K562 (cell line): ENCODE measurements around the gene NEMF. TPM values are rescaled to one million over a fixed set of nuclear protein-coding genes. Genes with fewer than 3 reads are reported as not detected.
A peak's percentile ranks its signal among the peaks of the same experiment; 100 is the strongest.

Experiments
- AFF4 ChIP-seq: sonication (generic); formaldehyde crosslinking; IDR thresholded peaks from 2 replicates; pipeline ENCODE4 v1.8.0; 2023; ENCODE audit warnings: mild to moderate bottlenecking, missing genetic modification reagents
- CBFB ChIP-seq: sonication (generic); formaldehyde crosslinking; IDR thresholded peaks from 2 replicates; pipeline ENCODE4 v1.4.0; 2020; ENCODE audit warnings: mild to moderate bottlenecking, missing genetic modification reagents
- E2F6 ChIP-seq, 2 experiments: IDR thresholded peaks; 2 replicates each; pipeline ENCODE4 v1.6.1; 2011; ENCODE audit warnings: borderline replicate concordance in 1 of 2, control low read depth in 1 of 2, low read depth in 1 of 2, low read length in 1 of 2, mild to moderate bottlenecking in 1 of 2, mixed read lengths in 1 of 2, moderate library complexity in 1 of 2; ENCODE audit not compliant: insufficient read depth in 1 of 2, insufficient read length in 1 of 2, poor library complexity in 1 of 2, severe bottlenecking in 1 of 2; ENCODE audit errors: extremely low read depth in 1 of 2
- FOXJ2 ChIP-seq: fragments of 200-800 bp; sonication (Bioruptor generic); IDR thresholded peaks from 2 replicates; pipeline ENCODE4 v1.6.1; 2016; ENCODE audit warnings: missing genetic modification characterization, missing compliant biosample characterization
- HBP1 ChIP-seq: fragments of 450-650 bp; formaldehyde crosslinking; IDR thresholded peaks from 2 replicates; pipeline ENCODE4 v1.4.0; 2022; ENCODE audit warnings: missing genetic modification characterization
- HSF4 ChIP-seq: fragments of 250-450 bp; sonication (Bioruptor Pico); IDR thresholded peaks from 2 replicates; pipeline ENCODE4 v2.1.2; 2022; ENCODE audit warnings: mild to moderate bottlenecking, moderate library complexity, borderline replicate concordance
- MAFF ChIP-seq: IDR thresholded peaks from 2 replicates; pipeline ENCODE4 v1.6.1; 2012; ENCODE audit warnings: low read length, improper control_type of control experiment
- MEF2A ChIP-seq: IDR thresholded peaks from 2 replicates; pipeline ENCODE4 v1.6.1; 2011; ENCODE audit warnings: low read depth, mild to moderate bottlenecking, low read length, moderate library complexity; ENCODE audit not compliant: control insufficient read depth
- NR3C1 ChIP-seq: sonication (generic); formaldehyde crosslinking; IDR thresholded peaks from 2 replicates; pipeline ENCODE4 v1.8.1; 2022; ENCODE audit warnings: missing genetic modification reagents
- PTBP1 ChIP-seq: fragments of 200-400 bp; formaldehyde crosslinking; IDR thresholded peaks from 2 replicates; pipeline ENCODE4 v1.6.1; 2017; ENCODE audit warnings: low read depth, low read length
- RBM39 ChIP-seq: fragments of 200-400 bp; formaldehyde crosslinking; optimal IDR thresholded peaks from 2 replicates; pipeline ENCODE3; 2018; ENCODE audit warnings: low read depth, low read length
- SMARCE1 ChIP-seq: fragments of 450-650 bp; IDR thresholded peaks from 2 replicates; pipeline ENCODE4 v1.7.1; 2016; ENCODE audit warnings: mild to moderate bottlenecking
- SP2 ChIP-seq: IDR thresholded peaks from 2 replicates; pipeline ENCODE4 v1.6.1; 2011; ENCODE audit warnings: mild to moderate bottlenecking, low read depth, low read length, moderate library complexity; ENCODE audit not compliant: poor library complexity, severe bottlenecking; ENCODE audit errors: extremely low read depth
- STAT5A ChIP-seq: IDR thresholded peaks from 2 replicates; pipeline ENCODE4 v1.6.1; 2012; ENCODE audit warnings: low read length, inconsistent platforms, borderline replicate concordance
- VEZF1 ChIP-seq: fragments of 200-800 bp; sonication (Bioruptor generic); IDR thresholded peaks from 2 replicates; pipeline ENCODE4 v1.6.1; 2017; ENCODE audit warnings: missing genetic modification characterization, missing compliant biosample characterization
- WHSC1 ChIP-seq: IDR thresholded peaks from one replicate; pipeline ENCODE4 v1.6.1; 2012; ENCODE audit warnings: low read length, control low read depth, inconsistent platforms
- ZC3H8 ChIP-seq: fragments of 450-650 bp; IDR thresholded peaks from 2 replicates; pipeline ENCODE4 v1.6.1; 2017
- ZFP30 ChIP-seq: fragments of 250-450 bp; sonication (Bioruptor Pico); IDR thresholded peaks from 2 replicates; pipeline ENCODE4 v1.8.0; 2022; ENCODE audit warnings: moderate library complexity, mild to moderate bottlenecking, inconsistent platforms, borderline replicate concordance
- ZNF224 ChIP-seq: sonication (generic); formaldehyde crosslinking; IDR thresholded peaks from 2 replicates; pipeline ENCODE4 v1.8.0; 2022; ENCODE audit warnings: mild to moderate bottlenecking, missing genetic modification reagents
- ZNF583 ChIP-seq: fragments of 250-450 bp; sonication (Bioruptor Pico); IDR thresholded peaks from 2 replicates; pipeline ENCODE4 v1.4.0; 2020
- ZNF696 ChIP-seq: fragments of 250-450 bp; sonication (Bioruptor Pico); conservative IDR thresholded peaks from 2 replicates; pipeline ENCODE4 v1.4.0; 2020; ENCODE audit warnings: mild to moderate bottlenecking, moderate library complexity
- ZNF77 ChIP-seq: fragments of 250-450 bp; sonication (Bioruptor Pico); IDR thresholded peaks from 2 replicates; pipeline ENCODE4 v1.5.0; 2020
- polyA plus RNA-seq, 8 experiments: library from polyadenylated mRNA; depleted of rRNA in 4 of 8; stranded (reverse) in 5 of 8; unstranded in 3 of 8; fragments of >200 nt; fragmentation: Nextera tagmentation in 2 of 8; fragmentation: Illumina TruSeq in 1 of 8; extraction: Ambion mirVana in 2 of 8; extraction: Trizol in 1 of 8; gene quantifications; 2 replicates each; pipeline versions ENCODE4 v1.2.1 to v1.2.3, GENCODE V29; 2011 to 2014; ENCODE audit warnings: inconsistent platforms in 1 of 8, missing spikeins in 1 of 8
- total RNA-seq, 7 experiments: library from RNA; depleted of rRNA in 6 of 7; stranded (reverse); fragments of >200 nt in 6 of 7; fragmentation: Illumina TruSeq in 2 of 7; extraction: Trizol in 2 of 7; gene quantifications; 2 replicates each; pipeline versions ENCODE4 v1.2.1 to v1.2.3, GENCODE V29; 2011 to 2021; ENCODE audit warnings: low replicate concordance in 1 of 7

The NEMF gene
- total and polyA plus RNA-seq, 9 of the 15 experiments (the other 6 are each of a cell fraction or from before 2014, with no cell fraction given) = 38.8 to 94.4 (median 61.0) TPM

- TF ChIP-seq HBP1 (no peak), FOXJ2 (tag) (no peak), PTBP1 (no peak), MAFF (no peak), ZNF224 (CRISPR knock-in tag) (no peak), RBM39 (no peak), HSF4 (CRISPR knock-in tag) (no peak), ZC3H8 (no peak), WHSC1 (no peak), AFF4 (CRISPR knock-in tag) (no peak), VEZF1 (CRISPR knock-in tag) (peak; percentile 57), NR3C1 (no peak), STAT5A (no peak), SP2 (no peak), ZFP30 (no peak), ZNF696 (CRISPR knock-in tag) (no peak), CBFB (CRISPR knock-in tag) (no peak), ZNF583 (CRISPR knock-in tag) (no peak), E2F6 (IDR thresholded peaks at IDR 0.05; ENCODE audit: borderline replicate concordance in 1 of 2, extremely low read depth in 1 of 2, insufficient read depth in 1 of 2, insufficient read length in 1 of 2, low read depth in 1 of 2, low read length in 1 of 2, poor library complexity in 1 of 2, severe bottlenecking in 1 of 2) (peak; percentile 70 to 89), SMARCE1 (no peak), ZNF77 (CRISPR knock-in tag) (no peak), MEF2A (no peak)
Observed at GRCh38 chr14:49892636-49893308, 40.2 kb upstream of the NEMF start, which contains the start of gene ARF6 (continued).
